Activated CD4-positive, CD25-positive, alpha-beta regulatory T cell (primary cell): ENCODE data around the gene C5.
"Not testable (repeated sequence)": the region's sequence is repeated elsewhere in the genome, so short reads cannot be mapped to it uniquely, and the experiment has no call there.

ENCODE experiments used
- DNase-seq, 4 experiments: peaks; one replicate each; lab custom pipeline; 2025; lab: John Stamatoyannopoulos, UW

The C5 gene

DNA sequence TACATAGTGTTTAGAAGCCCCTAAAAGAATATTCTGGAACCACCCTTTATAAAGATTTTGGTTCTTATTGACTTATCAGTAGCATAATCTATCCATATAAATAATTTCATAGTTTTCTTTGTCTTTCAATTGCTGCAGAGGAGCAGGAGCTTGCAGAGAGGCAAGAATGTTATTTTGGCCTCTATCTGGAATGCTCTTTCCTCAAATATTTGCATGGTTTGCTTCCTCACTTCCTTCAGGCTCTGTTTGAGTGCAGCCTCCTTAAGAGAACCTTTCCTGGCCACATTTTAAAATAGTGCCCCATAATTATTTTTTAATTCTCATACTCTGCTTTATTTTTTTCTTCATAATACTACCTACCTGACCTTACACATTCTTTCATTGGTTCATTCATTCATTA, 1.5 kb downstream of the C5 start:
- no peak for DNase-seq

DNA sequence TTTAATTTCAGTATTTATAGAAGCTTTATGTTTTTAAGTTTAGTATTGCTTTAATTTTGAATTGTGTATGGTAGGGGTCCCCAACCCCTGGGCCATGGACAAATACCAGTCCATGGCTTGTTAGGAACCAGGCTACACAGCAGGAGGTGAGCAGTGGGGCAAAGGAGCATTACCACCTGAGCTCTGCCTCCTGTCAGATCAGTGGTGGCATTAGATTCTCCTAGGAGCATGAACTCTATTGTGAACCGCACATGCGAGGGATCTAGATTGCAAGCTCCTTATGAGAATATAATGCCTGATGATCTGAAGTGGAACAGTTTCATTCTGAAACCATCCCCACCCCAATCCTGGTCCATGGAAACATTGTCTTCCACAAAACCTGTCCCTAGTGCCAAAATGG, 1.9 kb downstream of the C5 start:
- DNase-seq = no peak

DNA sequence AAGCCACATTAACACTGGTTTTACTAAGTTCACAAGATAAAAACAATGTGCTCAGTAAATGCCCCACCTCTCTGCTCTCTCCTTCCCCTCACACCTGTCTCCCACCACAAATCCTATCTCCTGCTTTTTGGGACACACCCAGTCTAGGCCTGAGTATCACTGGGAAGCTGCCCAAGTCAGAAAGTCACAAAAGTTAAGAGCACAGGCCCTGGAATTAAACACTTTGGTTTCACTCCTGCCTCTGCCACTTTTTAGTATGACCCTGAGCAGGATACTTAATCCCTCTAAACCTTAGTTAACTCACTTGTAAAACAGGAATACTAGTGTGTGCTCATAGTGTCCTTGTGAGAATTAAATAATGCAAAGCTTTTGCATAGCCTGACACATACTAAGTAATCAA, 11.3 kb downstream of the C5 start:
- no peak for DNase-seq

DNA sequence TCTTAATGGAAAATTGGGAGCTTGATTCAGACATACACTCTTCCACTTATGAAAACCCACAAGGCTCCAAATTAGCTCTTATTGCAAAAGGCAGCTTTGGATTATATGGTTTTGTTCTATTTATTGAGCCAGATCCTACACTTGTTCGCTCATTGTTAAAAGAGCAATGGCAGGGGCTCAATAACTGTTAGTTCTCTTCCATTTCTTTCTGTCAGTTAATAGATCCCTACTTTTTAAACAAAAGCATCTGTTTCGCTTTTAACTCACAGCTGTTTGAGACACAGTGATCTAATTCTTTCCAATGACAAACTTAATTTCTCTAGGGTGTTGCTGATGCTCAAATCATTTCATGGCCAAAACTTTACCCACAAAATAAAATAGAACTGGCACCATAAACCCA, 11.7 kb downstream of the C5 start:
- no peak for DNase-seq

DNA sequence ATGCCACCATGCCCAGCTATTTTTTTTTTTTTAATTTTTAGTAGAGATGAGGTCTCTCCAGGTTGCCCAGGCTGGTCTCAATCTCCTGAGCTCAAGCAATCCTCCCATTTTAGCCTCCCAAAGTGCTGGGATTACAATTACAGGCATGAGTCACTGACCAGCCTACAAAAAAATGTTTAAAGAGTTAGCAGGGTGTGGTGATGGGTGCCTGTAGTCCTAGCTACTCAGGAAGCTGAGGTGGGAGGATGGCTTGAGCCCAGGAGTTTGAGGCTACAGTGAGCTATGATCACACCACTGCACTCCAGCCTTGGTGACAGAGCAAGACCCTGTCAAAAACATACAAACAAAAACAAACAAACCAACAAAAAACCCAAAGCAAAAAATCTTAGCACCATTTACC, 14.4 kb downstream of the C5 start:
- not testable (repeated sequence) for DNase-seq

DNA sequence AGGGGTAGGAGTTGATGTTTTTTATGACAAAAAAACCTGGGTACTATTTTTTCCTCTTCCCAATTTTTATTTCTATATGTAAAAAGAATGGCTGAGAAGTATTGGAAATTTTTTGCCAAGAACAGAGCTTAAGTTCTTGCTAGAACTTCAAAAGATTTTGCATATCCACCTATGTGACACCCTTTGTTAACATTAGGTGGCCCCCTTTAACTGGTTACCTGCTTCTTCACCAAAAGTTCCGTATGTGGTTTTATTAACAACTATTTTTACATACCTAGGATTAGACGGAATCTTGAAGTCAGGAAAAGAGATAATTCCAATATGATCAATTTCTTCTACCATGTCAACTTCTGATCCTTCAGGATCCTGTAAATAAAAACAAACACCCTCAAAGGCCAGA, 15.5 kb downstream of the C5 start:
- no peak for DNase-seq

DNA sequence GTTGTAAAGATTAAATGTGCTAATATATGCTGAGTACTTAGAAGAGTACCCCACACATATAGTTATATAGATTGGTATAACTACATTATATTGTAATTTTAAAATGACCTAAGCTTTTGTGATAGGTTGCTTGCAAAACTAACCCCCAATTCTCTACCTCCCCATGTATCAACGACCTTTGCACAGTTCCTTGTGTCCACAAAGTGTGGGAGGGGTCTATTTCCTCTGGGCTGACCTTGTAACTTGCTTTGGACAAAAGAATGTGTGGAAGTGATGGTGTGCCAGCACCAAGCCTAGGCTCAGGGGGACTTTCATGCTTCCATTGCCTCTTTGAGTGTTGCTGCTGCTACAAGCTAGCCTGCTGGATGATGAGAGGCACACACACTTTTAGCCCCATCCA, 20.6 kb downstream of the C5 start:
- no peak for DNase-seq

DNA sequence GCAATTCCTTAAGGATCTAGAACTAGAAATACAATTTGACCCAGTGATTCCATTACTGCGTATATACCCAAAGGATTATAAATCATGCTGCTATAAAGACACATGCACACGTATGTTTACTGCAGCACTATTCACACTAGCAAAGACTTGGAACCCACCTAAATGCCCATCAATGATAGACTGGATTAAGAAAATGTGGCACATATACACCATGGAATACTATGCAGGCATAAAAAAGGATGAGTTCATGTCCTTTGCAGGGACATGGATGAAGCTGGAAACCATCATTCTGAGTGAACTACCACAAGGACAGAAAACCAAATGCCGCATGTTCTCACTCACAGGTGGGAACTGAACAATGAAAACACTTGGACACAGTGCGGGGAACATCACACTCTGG, 21.8 kb downstream of the C5 start:
- not testable (repeated sequence) for DNase-seq

DNA sequence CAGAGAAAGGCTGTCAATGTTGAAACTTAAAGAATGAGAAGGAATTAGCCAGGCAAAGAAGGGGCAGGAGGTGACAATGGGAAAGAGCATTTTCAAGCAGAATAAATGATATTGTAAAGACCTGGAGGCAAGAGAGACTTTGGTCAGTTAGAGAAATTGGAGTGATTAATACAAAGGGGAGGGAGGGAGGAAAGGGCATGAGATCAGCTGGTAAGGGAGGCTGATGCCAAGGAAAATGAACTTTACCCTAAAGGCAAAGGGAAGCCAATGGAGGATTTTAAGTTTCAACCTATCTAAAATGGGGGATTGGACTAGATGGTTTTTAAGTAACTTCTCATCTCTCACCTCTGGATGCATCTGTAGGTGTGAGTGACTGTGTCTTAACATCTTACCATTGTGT, 23.3 kb downstream of the C5 start:
- DNase-seq = no peak

DNA sequence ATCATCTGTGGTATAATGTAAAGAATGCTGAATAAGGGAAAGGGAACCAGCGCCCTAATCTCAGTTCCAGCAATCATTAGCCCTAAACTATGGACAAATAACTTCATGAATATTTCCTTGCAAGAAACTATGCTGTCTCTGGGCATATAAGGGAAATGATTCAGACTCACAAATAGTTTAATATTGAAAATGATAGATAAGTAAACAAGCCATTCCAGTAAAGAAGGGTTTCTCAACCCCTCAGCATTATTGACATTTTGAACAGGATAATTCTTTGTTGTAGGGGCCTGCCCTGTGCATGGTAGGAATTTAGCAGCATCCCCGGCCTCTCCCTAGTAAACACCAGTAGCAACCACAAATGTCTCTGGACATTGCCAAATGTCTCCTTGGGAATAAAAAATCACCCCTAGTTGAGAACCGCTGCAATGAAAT, 23.8 kb downstream of the C5 start:
- DNase-seq = no peak

DNA sequence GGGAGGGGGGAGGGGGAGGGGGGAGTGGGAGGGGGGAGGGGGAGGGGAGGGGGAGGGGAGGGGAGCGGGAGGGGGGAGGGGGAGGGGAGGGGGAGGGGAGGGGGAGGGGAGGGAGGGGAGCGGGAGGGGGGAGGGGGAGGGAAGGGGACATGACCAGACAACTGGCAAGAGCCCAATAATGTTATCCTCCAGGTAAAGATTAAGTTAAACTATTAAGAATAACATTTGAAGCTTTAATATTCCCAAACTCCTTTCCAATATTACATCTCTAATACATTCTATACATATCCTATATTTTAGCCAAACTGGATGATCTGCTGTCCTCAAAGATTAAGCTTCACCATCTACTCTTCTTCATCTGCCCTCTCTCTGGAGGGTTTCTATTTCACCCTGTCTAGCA, 25.8 kb downstream of the C5 start:
- no peak for DNase-seq

DNA sequence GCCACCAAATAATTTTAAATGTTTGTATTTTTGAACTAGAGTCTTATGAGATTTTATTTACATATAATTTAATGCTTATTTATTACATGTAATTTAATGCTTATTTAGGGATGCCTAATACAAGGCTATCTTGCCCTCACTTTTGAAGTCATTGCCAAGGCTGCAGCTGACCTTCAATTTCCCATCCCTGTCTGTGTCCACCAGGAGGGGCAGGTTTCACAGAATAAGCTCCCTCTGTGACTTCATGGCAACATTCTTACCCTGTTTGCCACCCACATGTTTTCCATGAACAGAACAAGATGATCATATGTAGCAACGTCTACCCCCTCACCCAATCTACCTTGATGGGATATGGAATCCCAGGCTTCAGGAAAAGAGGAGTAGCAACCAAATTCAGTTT, 27.0 kb downstream of the C5 start:
- DNase-seq = no peak

DNA sequence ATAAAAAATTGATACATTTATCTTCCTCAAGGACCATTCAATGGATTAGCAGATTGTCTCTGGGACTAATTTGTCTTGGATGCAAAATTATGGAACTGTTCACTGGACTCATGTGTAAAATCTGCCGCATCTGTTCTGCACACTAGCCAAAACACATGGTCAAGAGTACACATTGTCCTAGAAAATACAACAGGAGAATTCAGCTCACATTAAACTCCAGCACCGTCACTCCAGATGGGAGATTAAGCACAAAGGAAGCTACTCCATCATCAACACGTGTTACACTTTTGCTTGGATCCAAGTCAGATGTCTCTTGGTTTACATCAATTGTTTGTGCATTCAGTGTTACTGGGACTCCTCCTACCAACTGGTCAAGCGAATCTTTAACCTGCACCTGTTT, 28.8 kb downstream of the C5 start:
- no peak for DNase-seq

DNA sequence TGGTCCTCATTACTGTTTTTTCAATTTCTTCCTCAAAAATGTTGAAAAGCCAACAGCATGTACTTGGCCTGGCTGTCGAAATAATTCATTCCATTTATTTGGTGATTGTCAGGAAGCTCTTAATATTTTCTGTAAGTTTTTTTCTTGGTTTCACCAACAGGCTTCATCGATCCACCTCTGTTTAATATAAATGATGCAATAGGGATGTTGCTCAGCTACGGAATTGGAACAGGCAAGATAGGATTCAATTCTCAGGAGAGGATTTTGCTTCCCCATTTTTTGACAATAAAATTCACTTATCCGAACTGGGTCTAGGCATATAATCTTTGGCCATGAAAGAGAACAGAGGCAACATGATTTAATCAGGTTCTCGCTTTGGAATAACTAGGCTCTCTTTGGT, 30.8 kb downstream of the C5 start:
- no peak for DNase-seq

DNA sequence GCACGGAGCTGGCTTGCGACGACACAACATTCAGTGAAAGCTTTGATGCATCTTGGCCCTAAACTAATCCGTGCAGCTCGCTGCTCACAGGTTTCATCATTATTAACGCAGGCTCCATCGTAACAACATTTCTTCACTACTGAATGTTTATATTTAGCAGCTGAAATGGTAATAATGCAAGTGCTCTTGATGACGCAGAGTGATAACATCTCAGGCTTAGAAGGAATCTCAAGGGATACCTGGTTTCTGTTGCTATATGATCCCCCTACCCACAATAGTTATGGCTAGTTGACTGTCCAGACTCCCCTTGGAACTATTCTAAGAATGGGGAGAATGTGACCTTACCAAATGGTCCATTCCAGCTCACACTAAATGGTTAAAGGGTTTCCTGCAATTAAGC, 36.2 kb downstream of the C5 start:
- DNase-seq = no peak

DNA sequence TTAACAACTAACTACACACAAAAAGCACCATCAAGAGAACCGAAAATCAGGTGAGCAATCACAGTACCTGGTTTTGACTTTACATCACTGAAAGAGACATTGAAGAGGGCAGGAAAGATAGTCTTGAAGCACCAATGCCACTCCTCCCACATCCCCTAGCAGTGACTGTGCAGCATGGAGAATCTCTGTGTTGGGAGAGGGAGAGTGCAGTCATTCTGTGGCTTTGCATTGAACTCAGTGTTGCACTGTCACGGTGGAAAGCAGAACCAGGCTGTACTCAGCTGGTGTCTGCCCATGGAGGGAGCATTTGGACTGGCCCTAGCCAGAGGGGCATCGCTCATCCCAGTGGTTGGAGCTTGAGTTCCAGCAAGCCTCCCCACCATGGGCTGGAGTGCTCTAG, 40.4 kb downstream of the C5 start:
- no peak for DNase-seq

DNA sequence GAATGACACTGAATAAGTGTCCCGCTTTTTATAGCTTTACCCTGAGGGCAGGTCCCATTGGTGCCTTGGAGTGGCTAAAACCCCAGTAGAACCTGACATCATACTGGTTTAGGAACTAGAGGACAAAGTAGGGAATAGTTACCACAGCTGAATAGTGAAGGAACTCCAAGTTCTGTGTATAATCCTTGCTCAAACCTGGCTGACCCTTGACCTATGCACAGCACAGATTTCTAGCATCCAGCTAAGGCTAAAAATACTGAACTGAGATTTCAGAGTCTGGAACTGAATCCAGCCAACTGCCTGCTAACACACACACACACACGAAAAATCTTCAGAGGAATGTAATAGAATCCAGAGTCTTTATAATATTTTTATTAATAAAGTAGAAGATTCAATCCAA, 50.8 kb downstream of the C5 start:
- DNase-seq = no peak

DNA sequence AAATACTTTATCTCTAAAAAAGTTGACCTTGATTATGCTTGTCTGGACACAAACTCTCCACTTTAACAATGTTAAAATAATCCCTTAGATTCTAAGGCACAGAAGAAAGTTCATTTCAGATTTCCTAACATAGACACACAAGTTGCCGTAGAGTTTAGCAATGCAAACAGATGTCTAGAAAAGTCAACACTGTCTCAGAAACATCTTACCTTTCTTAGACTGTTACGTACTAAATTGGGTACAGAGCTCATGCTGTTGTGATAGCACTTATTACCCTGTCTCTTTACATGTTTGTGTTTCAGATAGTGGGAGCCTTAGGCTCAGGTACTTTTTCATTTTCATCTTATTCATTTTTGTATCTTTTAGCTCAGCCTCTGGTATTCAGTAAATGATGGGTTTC, 52.0 kb downstream of the C5 start:
- no peak for DNase-seq

DNA sequence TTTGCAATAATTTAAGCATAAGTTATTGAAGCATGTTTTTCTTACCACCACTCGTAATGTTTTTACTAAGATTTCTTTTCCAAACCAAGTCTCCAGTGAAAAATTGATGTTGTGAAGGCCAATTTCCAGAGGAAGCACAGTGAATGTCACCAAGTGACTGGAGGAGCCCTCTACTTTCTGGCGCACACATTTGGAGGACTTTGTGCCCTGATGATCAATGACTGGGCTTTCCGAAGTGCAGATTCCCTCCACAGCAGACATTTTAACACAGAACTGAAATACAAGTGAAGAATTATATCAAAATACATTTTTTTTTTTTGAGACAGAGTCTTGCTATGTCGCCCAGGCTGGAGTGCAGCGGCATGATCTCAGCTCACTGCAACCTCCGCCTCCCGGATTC, 52.6 kb downstream of the C5 start:
- DNase-seq = no peak

DNA sequence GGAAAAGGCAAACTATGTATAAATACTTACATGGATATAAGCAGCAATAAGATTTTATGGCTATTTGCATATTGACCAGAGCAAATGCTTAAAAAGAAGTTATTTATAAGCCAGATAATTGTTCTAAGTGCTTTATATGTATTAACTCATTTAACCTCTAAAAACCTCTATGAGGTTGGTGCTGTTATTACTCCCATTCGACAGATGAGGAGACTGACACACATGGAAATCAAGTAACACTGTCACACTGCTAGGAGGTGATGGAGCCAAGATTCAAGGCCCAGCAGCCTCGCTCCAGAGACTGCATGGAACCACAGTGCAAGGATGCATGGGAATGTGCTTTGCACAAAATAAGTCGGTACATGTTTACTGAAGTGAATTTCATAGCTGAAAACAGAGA, 53.7 kb downstream of the C5 start:
- DNase-seq = no peak

DNA sequence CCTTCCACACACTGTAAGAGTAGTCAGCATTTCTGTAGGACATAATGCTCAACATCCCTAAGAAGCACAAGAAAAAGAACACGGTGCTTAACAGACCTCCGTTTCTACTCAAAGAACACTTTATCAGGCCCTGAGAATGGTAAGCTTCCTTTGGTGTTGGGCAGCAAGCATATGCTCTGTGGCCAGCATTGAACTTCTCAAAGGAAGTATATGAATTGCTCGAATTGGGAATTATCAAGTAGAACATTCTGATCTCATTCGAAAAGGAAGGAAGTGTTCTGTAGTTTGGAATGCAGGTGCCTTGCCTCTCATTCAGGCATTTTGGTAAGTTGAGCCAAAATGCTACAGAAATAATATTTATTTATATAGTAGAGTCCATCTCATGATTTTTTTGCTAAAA, 61.0 kb downstream of the C5 start:
- no peak for DNase-seq

DNA sequence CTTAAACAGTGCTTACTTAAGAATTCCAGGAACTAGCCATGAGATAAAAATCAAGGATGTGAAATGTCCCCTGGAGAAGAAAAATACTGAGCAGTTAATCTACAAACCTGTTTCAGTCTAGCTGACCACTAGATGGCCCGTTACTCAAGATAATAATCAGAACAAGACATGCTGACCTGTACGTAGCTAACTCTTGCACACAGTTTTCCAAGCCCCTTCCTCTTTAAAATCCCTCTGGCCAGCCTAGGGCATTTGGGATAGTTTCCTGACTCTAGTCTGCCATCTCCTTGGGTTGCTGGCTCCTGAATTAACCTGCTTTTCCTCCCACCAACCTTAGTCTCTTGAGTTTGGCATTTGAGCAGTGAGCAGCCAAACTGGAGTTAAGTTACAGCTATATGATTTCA, 64.3 kb downstream of the C5 start:
- no peak for DNase-seq

DNA sequence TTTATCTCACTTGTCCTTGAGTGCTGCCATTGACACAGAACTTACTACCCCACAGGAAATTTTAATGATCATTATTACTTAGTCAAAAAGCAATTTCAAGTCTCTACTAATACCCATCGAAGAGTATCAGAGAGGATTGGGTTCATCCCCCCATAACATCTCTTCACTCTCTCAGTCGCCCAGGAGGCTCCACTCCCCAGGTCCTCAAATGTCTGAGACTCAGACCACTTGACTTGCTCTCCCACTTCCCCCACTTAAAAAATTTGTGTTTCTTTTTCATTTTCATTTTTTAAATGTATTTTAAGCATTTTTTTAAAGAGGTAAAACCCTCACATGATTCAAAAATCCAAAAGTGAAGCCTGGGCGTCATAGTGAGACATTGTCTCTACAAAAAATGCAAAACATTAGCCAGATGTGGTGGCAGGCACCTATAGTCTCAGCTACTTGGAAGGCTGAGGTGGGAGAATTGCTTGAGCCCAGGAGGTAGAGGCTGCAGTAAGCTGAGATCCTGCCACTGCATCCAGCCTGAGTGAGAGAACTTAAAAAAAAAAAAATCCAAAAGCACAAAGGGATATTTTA, 66.7 kb downstream of the C5 start:
- no peak for DNase-seq

DNA sequence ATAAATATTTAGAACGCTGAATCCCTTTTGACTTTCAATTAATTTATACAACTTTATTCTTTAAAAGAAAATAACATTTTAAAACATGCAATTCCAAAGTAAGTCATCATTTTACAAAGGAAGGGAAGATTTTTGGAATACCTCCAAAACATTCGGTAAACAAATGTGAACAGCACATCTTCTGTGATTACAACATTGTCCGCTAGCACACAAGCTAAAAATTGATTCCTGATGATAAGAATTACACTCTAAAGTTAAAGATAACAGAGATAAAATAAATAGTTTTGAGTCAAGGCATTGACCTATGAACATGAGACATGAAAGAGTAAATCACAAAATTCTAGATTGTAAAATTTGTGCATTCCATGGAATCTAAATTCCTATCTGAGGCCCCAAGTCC, 67.2 kb downstream of the C5 start:
- no peak for DNase-seq

DNA sequence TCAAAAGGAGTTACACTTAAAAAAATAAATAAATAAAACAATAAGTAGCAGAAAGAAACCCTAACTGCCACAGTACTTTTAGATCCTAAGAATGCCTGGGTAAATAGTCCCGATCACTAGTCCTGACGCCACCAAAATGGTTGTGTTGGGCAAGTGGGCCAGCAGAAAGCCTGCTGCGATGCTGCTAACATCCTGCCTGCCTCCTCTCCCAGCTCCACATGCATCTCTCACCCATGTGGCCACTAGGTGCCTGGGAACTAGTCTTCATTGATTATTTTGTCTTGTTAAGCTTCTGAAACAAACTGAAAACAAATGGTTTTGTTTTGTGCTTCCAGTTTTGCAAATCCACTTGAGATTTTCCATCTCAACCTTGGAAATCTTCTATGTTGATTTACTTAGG, 69.1 kb downstream of the C5 start:
- DNase-seq = no peak
